Omental fat pad (tissue), 4 donors: ENCODE measurements around the gene FBXW7. TPM values are rescaled to one million over a fixed set of nuclear protein-coding genes. Genes with fewer than 3 reads are reported as not detected.

ENCODE experiments used
- ATAC-seq: fragments of 150-250 bp; one replicate; pipeline ENCODE4 v1.9.1; 2016; ENCODE audit warnings: mild to moderate bottlenecking, moderate library complexity; ENCODE audit not compliant: low FRiP score
- DNase-seq: peaks from one replicate; pipeline ENCODE4 v3.0.0-alpha.2; 2019; ENCODE audit warnings: low spot score
- CTCF ChIP-seq, 3 donors: fragments of 450-650 bp; IDR thresholded peaks; one replicate each; pipeline ENCODE4 v1.5.1; 2016 to 2017; ENCODE audit warnings: antibody characterized with exemption in 3 of 3, mild to moderate bottlenecking in 3 of 3, moderate library complexity in 2 of 3
- total RNA-seq, 4 donors: library from RNA; depleted of rRNA; stranded (reverse); fragments of >200 nt; gene quantifications; one replicate each; pipeline ENCODE4 v1.1.0, GENCODE V29; 2016

Gene FBXW7
- total RNA-seq, 4 donors from 2014 or later: 44.3 to 62.0 (median 49.9) TPM

- DNase-seq (no peak), ATAC-seq (no peak)
- TF ChIP-seq CTCF (IDR thresholded peaks at IDR 0.05): no peak
Measured at GRCh38 chr4:152524427-152524826, 11.5 kb downstream of the FBXW7 start.

GRCh38 chr4:152523731-152524130 is 12.2 kb downstream of the FBXW7 start:
- no peak for TF ChIP-seq CTCF (IDR thresholded peaks at IDR 0.05)
- DNase-seq (no peak), ATAC-seq (no peak)

GRCh38 chr4:152522754-152523153 is 13.1 kb downstream of the FBXW7 start:
- no peak for ATAC-seq
- no peak for DNase-seq
- TF ChIP-seq CTCF (IDR thresholded peaks at IDR 0.05): no peak

GRCh38 chr4:152522245-152522644 is 13.6 kb downstream of the FBXW7 start:
- no peak for TF ChIP-seq CTCF (IDR thresholded peaks at IDR 0.05)
- ATAC-seq (no peak), DNase-seq (no peak)

- no peak for DNase-seq
Measured at GRCh38 chr4:152516156-152516555, 19.7 kb downstream of the FBXW7 start.

GRCh38 chr4:152515678-152516077 is 20.2 kb downstream of the FBXW7 start:
- ATAC-seq (no peak), DNase-seq (no peak)
- no peak for TF ChIP-seq CTCF (IDR thresholded peaks at IDR 0.05)

More at GRCh38 chr4:152516156-152516555, 19.7 kb downstream of the FBXW7 start:
- ATAC-seq: no peak
- TF ChIP-seq CTCF (IDR thresholded peaks at IDR 0.05): no peak

GRCh38 chr4:152514356-152514755 is 21.5 kb downstream of the FBXW7 start:
- ATAC-seq: no peak
- no peak for DNase-seq
- no peak for TF ChIP-seq CTCF (IDR thresholded peaks at IDR 0.05)
